ENCODE results near the gene SGMS2. TPM values are rescaled to one million over a fixed set of nuclear protein-coding genes. Genes with fewer than 3 reads are reported as not detected.

Gene SGMS2
- total and polyA plus RNA-seq, 2 of the 13 experiments (the other 11 are each of a cell fraction or from before 2014, with no cell fraction given), result 1.2 to 1.7 TPM

GRCh38 chr4:107855723-107856122, 31.0 kb downstream of the SGMS2 start (continued):
- TF ChIP-seq AHDC1 (CRISPR knock-in tag; IDR thresholded peaks at IDR 0.05; ENCODE audit: borderline replicate concordance) (no peak), FOXJ3 (CRISPR knock-in tag; IDR thresholded peaks at IDR 0.05; ENCODE audit: borderline replicate concordance) (no peak), IRF1 (CRISPR knock-in tag; IDR thresholded peaks at IDR 0.05; ENCODE audit: low read depth) (no peak), TOPORS (CRISPR knock-in tag; IDR thresholded peaks at IDR 0.05) (no peak), ZNF577 (CRISPR knock-in tag; IDR thresholded peaks at IDR 0.05; ENCODE audit: borderline replicate concordance, low read depth) (no peak), HOXA3 (CRISPR knock-in tag; IDR thresholded peaks at IDR 0.05) (no peak), ZFP82 (CRISPR knock-in tag; IDR thresholded peaks at IDR 0.05; ENCODE audit: borderline replicate concordance) (no peak)

DNA sequence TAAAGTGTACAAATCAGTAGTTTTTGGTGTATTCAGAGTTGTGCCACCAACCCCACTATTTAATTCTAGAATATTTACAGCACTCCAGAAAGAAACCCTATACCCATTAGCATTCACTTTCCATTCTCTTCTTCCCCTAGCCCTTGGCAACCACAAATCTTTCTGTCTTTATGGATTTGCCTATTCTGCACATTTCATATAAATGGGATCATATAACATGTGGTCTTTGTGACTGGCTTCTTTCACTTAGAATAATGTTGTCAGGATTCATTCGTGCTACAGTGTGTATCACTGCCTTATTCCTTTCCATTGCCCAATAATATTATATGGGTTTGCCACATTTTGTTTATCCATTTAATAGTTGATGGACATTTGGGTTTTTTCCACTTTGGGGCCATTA, 32.2 kb downstream of the SGMS2 start:
- no peak overlapping the region for H3K9ac ChIP-seq (ENCODE audit: insufficient read depth, low read depth, low read length)
- H3K27ac ChIP-seq (ENCODE audit: extremely low read length, insufficient read depth, low read length), result no peak overlapping the region
- H4K20me1 ChIP-seq (ENCODE audit: insufficient read depth, low read length), result no peaks in the 10 kb centered on the region
- intact Hi-C loops (cut with micrococcal nuclease; ENCODE audit: unreplicated experiment) (no loop called here), in situ Hi-C loops (cut with HindIII; ENCODE audit: extremely low pct_ligation_motif_present, low pct_unique_long_range_greater_than_20kb) (no loop called here)
- no peaks in the 10 kb centered on the region for H3K27me3 ChIP-seq (ENCODE audit: control insufficient read depth in 1 of 2, insufficient read depth in 2 of 2, low read length in 2 of 2)
- no peaks in the 10 kb centered on the region for H3K36me3 ChIP-seq (replicated peaks in 1 of 2; ENCODE audit: control insufficient read depth in 1 of 2, insufficient read depth in 2 of 2, low read length in 2 of 2)
- no peaks in the 10 kb centered on the region for H3K9me3 ChIP-seq (ENCODE audit: low read length)
- no TSS peak for BruUV-seq (replicated peaks)
- ChIA-PET POLR2A (no interaction called here), CTCF (ENCODE audit: low intra/inter-chr PET ratio, low total read pairs) (no interaction called here)
- DNase-seq (ENCODE audit: low spot score), result no peak
- no peaks in the 10 kb centered on the region for H3K79me2 ChIP-seq (ENCODE audit: insufficient read depth, low read length)
- no peaks in the 10 kb centered on the region for H3K4me1 ChIP-seq (ENCODE audit: insufficient read depth, low read length)
- H2AFZ ChIP-seq (ENCODE audit: low read length), result no peak overlapping the region
- H3K4me3 ChIP-seq (replicated peaks in 1 of 3; ENCODE audit: insufficient read depth in 1 of 3, low read depth in 2 of 3, low read length in 3 of 3), result no peak overlapping the region
- 52% methylated on average over 1 of the region's 1 CpG for WGBS (ENCODE audit: low lambda C conversion rate)
- no peak for FAIRE-seq
- no peak overlapping the region for H3K4me2 ChIP-seq (ENCODE audit: low read depth, low read length)
- no peak for ATAC-seq
- TF ChIP-seq ZNF251 (CRISPR knock-in tag; IDR thresholded peaks at IDR 0.05) (no peak), ZBTB42 (CRISPR knock-in tag; IDR thresholded peaks at IDR 0.05) (no peak), ZNF768 (CRISPR knock-in tag; IDR thresholded peaks at IDR 0.05) (no peak), NR3C1 (CRISPR knock-in tag; IDR thresholded peaks at IDR 0.05) (no peak), CCAR2 (optimal IDR thresholded peaks at IDR 0.05; ENCODE audit: low read depth, low read length) (no peak), ZBTB20 (CRISPR knock-in tag; IDR thresholded peaks at IDR 0.05; ENCODE audit: borderline replicate concordance, low read depth) (no peak), MTF1 (CRISPR knock-in tag; IDR thresholded peaks at IDR 0.05) (no peak), HOXA3 (CRISPR knock-in tag; IDR thresholded peaks at IDR 0.05) (no peak), HNF4G (IDR thresholded peaks at IDR 0.05; ENCODE audit: borderline replicate concordance, low read depth, low read length) (no peak), HNF4G (CRISPR knock-in tag; IDR thresholded peaks at IDR 0.05; ENCODE audit: borderline replicate concordance, low read depth) (no peak), ZBTB3 (CRISPR knock-in tag; IDR thresholded peaks at IDR 0.05; ENCODE audit: borderline replicate concordance, low read depth) (no peak)
- TF ChIP-seq, protein P1, sequence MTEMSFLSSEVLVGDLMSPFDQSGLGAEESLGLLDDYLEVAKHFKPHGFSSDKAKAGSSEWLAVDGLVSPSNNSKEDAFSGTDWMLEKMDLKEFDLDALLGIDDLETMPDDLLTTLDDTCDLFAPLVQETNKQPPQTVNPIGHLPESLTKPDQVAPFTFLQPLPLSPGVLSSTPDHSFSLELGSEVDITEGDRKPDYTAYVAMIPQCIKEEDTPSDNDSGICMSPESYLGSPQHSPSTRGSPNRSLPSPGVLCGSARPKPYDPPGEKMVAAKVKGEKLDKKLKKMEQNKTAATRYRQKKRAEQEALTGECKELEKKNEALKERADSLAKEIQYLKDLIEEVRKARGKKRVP (CRISPR knock-in tag; IDR thresholded peaks at IDR 0.05), result no peak
